SK-N-SH (cell line): ENCODE data around the gene CAP2. TPM values are rescaled to one million over a fixed set of nuclear protein-coding genes. Genes with fewer than 3 reads are reported as not detected.

Experiments
- CTCF ChIA-PET: fragments of 300-600, 350-600 bp; formaldehyde crosslinking; extraction: SDS; loops from one replicate; lab custom pipeline; 2021; lab: Yijun Ruan, JAX
- POLR2A ChIA-PET: fragments of 350-600 bp; sonication (Branson Sonifier 250); formaldehyde crosslinking; extraction: SDS; loops from one replicate; lab custom pipeline; 2020; ENCODE audit warnings: antibody characterized with exemption, inconsistent platforms; lab: Yijun Ruan, JAX
- DNase-seq: peaks from one replicate; pipeline ENCODE4 v3.0.0; 2012
- H2AFZ ChIP-seq: fragments of 200-600 bp; sonication (generic); 2 replicates; pipeline ENCODE4 v1.8.1; 2016; ENCODE audit warnings: antibody characterized with exemption, mild to moderate bottlenecking, low read depth
- H3F3A ChIP-seq: fragments of 200-600 bp; sonication (generic); replicated peaks from 2 replicates; pipeline ENCODE3; 2016; ENCODE audit warnings: antibody characterized with exemption, mild to moderate bottlenecking; ENCODE audit not compliant: insufficient read depth
- H3K27ac ChIP-seq, 2 experiments: fragments of 200-500 bp in 1 of 2; fragments of 200-600 bp in 1 of 2; sonication (Bioruptor generic) in 1 of 2; sonication (generic), shearing (Covaris generic) in 1 of 2; 2 replicates each; pipeline versions ENCODE4 v1.5.1 to v1.6.1; 2014 to 2016; ENCODE audit warnings: low read depth in 2 of 2, inconsistent platforms in 1 of 2, low read length in 1 of 2, mild to moderate bottlenecking in 1 of 2, mixed read lengths in 1 of 2
- H3K27me3 ChIP-seq: fragments of 200-600 bp; sonication (generic), shearing (Covaris generic); 2 replicates; pipeline ENCODE4 v1.6.1; 2016; ENCODE audit warnings: mixed run types; ENCODE audit not compliant: insufficient read depth
- H3K36me3 ChIP-seq, 2 experiments: fragments of 200-500 bp in 1 of 2; fragments of 200-600 bp in 1 of 2; sonication (Bioruptor generic) in 1 of 2; sonication (generic) in 1 of 2; replicated peaks in 1 of 2; 2 replicates each; pipeline versions ENCODE3 to v1.5.1; 2014 to 2016; ENCODE audit warnings: low read length in 1 of 2, mild to moderate bottlenecking in 1 of 2; ENCODE audit not compliant: insufficient read depth in 2 of 2, control insufficient read depth in 1 of 2
- H3K4me1 ChIP-seq, 2 experiments: fragments of 200-500 bp in 1 of 2; fragments of 200-600 bp in 1 of 2; sonication (Bioruptor generic) in 1 of 2; sonication (generic), shearing (Covaris generic) in 1 of 2; 2 replicates each; pipeline versions ENCODE4 v1.5.1 to v1.6.1; 2014 to 2016; ENCODE audit warnings: low read depth in 1 of 2, low read length in 1 of 2, mixed run types in 1 of 2; ENCODE audit not compliant: insufficient read depth in 2 of 2, control insufficient read depth in 1 of 2
- H3K4me2 ChIP-seq: fragments of 200-600 bp; sonication (generic), shearing (Covaris generic); 2 replicates; pipeline ENCODE4 v1.6.1; 2017; ENCODE audit warnings: mixed run types
- H3K4me3 ChIP-seq, 2 experiments: fragments of 200-500 bp in 1 of 2; fragments of 200-600 bp in 1 of 2; sonication (Bioruptor generic) in 1 of 2; sonication (generic), shearing (Covaris generic) in 1 of 2; 2 replicates each; pipeline versions ENCODE4 v1.5.1 to v1.8.1; 2014 to 2016; ENCODE audit warnings: low read depth in 2 of 2, inconsistent platforms in 1 of 2, low read length in 1 of 2, mild to moderate bottlenecking in 1 of 2, mixed read lengths in 1 of 2, moderate library complexity in 1 of 2
- H3K79me2 ChIP-seq: fragments of 200-600 bp; sonication (generic); 2 replicates; pipeline ENCODE4 v1.8.1; 2017; ENCODE audit warnings: mild to moderate bottlenecking; ENCODE audit not compliant: insufficient read depth
- H3K9ac ChIP-seq: fragments of 200-600 bp; sonication (generic); 2 replicates; pipeline ENCODE4 v1.6.1; 2017; ENCODE audit warnings: mixed run types
- H3K9me2 ChIP-seq: fragments of 200-600 bp; sonication (generic); 2 replicates; pipeline ENCODE4 v1.6.1; 2017; ENCODE audit warnings: mixed run types
- H3K9me3 ChIP-seq: fragments of 200-600 bp; sonication (generic); 2 replicates; pipeline ENCODE4 v1.6.1; 2017; ENCODE audit warnings: mixed run types, mild to moderate bottlenecking, moderate library complexity
- H4K20me1 ChIP-seq: fragments of 200-600 bp; sonication (generic); 2 replicates; pipeline ENCODE4 v1.6.1; 2017; ENCODE audit warnings: mild to moderate bottlenecking, mixed run types; ENCODE audit not compliant: insufficient read depth
- EP300 ChIP-seq, 2 experiments: IDR thresholded peaks; 2 replicates each; pipeline versions ENCODE4 v1.4.0 to v1.6.1; 2012; ENCODE audit warnings: borderline replicate concordance in 1 of 2, low read depth in 1 of 2, low read length in 1 of 2
- FOXJ3 ChIP-seq: sonication (generic); formaldehyde crosslinking; IDR thresholded peaks from 2 replicates; pipeline ENCODE4 v1.5.1; 2020; ENCODE audit warnings: mild to moderate bottlenecking, missing genetic modification reagents
- RFX5 ChIP-seq: IDR thresholded peaks from 2 replicates; pipeline ENCODE4 v1.6.1; 2012; ENCODE audit warnings: mild to moderate bottlenecking, improper control_type of control experiment, low read length
- TCF12 ChIP-seq: IDR thresholded peaks from 2 replicates; pipeline ENCODE4 v1.4.0; 2012
- WGBS: methylation state at CpG from one replicate; pipeline ENCODE4 v1.1.6; 2017; ENCODE audit warnings: low lambda C conversion rate; 5-methylcytosine and 5-hydroxymethylcytosine counted together
- polyA plus RNA-seq, 3 experiments: library from polyadenylated mRNA; depleted of rRNA; stranded (reverse); fragments of >200 nt; gene quantifications; 2 replicates each; pipeline ENCODE4 v1.2.3, GENCODE V29; 2012
- small RNA-seq, 7 experiments: library from RNA; depleted of rRNA; stranded (forward); fragments of <200 nt; gene quantifications; one replicate each; pipeline ENCODE3, GENCODE V24; 2012

CAP2 gene
- polyA plus RNA-seq, 1 of the 3 experiments (the other 2 are of a cell fraction): 8.5 TPM

DNA sequence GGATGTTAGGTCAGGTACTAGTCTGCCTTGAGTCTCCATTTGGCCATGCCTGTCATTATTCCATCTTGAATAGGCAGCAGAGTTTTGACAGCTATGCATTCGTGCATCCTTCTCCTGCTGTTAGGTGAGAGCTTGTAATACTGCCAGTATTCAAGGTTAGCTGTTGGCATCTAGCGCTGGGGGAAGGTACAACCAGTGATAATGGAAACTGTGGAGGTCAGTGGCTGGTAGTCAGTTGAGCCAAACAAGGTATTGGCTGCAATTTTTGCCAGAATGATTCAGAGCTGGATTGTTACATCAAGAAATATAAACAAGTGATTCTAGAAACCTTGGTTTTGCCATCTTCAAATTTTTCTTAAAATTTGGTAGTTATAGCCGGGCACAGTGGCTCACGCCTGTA, 213.2 kb downstream of the CAP2 start:
- Histone ChIP-seq H3F3A (peaks cover 32% of the 10 kb centered on the region), H3K36me3 (peaks cover 42 to 66% of the 10 kb centered on the region in 2 experiments), H3K9me3 (no peaks in the 10 kb centered on the region), H3K4me2 (no peak overlapping the region), H2AFZ (no peak overlapping the region), H3K4me1 (peaks cover 5 to 9% of the 10 kb centered on the region in 2 experiments; a peak in 2 of 4 replicates), H3K79me2 (peaks cover 7% of the 10 kb centered on the region; the same call in 1 of the 2 replicates), H3K27me3 (no peaks in the 10 kb centered on the region), H4K20me1 (no peaks in the 10 kb centered on the region), H3K4me3 (no peak overlapping the region), H3K9me2 (no peaks in the 10 kb centered on the region), H3K9ac (no peak overlapping the region), H3K27ac (no peak overlapping the region)
- POLR2A ChIA-PET: no interaction called here
- WGBS: 91% methylated on average over 4 of the region's 4 CpGs
- CTCF ChIA-PET: interaction anchor here (0.6 kb wide), 1 partner anchor 207 kb away, joined by 3 read pairs; no protein-coding TSS in a partner anchor
- DNase-seq: no peak
- TF ChIP-seq EP300 (IDR thresholded peaks at IDR 0.05; ENCODE audit: borderline replicate concordance in 1 of 2, low read depth in 1 of 2, low read length in 1 of 2) (no peak), TCF12 (no peak), FOXJ3 (CRISPR knock-in tag) (no peak), RFX5 (no peak)

Small RNA genes within 50 kb of the gene (small RNA-seq; reads per million reads assigned to genes)
- gene SUMO2P13: 0 reads per million in 7 experiments

Other genes starting within 250 kb of the CAP2 start
- 0.19 and 0.20 TPM in 2 replicates for gene RBM24, start 112.2 kb upstream of the CAP2 start, polyA plus RNA-seq (2012; rRNA removed)
- gene FAM8A1, start 206.7 kb downstream of the CAP2 start, polyA plus RNA-seq (2012; rRNA removed): 5.0 and 6.8 TPM in 2 replicates